BE2C (cell line): ENCODE results near the gene GADD45A.
A peak's percentile ranks its signal among the peaks of the same experiment; 100 is the strongest.

ENCODE experiments used
- DNase-seq: peaks from one replicate; pipeline ENCODE4 v3.0.0-alpha.2; 2020
- H3K27me3 ChIP-seq: fragments of 250-450 bp; sonication (Bioruptor Pico); 2 replicates; pipeline ENCODE4 v1.5.1; 2020; ENCODE audit warnings: mild to moderate bottlenecking
- H3K36me3 ChIP-seq: fragments of 250-450 bp; sonication (Bioruptor Pico); 2 replicates; pipeline ENCODE4 v1.5.1; 2020; ENCODE audit warnings: mild to moderate bottlenecking
- H3K4me1 ChIP-seq: fragments of 250-450 bp; sonication (Bioruptor Pico); 2 replicates; pipeline ENCODE4 v1.5.1; 2020
- H3K4me3 ChIP-seq: 2 replicates; pipeline ENCODE4 v1.5.1; 2011; ENCODE audit warnings: low read depth, low read length
- H3K9me3 ChIP-seq: fragments of 250-450 bp; sonication (Bioruptor Pico); 2 replicates; pipeline ENCODE4 v1.5.1; 2020
- TF ChIP-seq, protein P1 (sequence below): IDR thresholded peaks from 2 replicates; pipeline ENCODE4 v1.5.1; 2012; ENCODE audit warnings: mild to moderate bottlenecking, low read depth, low read length

The GADD45A gene

DNA sequence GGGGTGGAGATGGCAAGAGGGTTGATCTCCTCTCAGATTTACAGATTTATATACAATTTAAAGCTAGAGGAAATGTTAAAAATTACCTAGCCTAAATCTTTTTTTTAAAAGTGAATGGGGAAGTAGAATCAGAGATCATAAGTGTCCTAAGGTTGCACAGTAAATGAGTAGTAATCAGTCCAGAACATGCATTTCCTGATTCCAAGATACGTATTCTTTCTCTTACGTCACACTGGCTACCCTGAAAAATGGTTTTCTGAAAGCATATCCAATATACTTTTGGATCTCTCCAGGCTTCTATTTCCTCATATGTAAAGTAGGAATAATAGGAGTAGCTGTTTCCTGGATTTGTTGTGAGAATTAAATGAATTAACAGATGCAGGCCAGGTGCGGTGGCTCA, 11.7 kb downstream of the GADD45A start:
- no peak overlapping the region for H3K4me3 ChIP-seq
- peaks cover 11% of the 10 kb centered on the region for H3K4me1 ChIP-seq
- TF ChIP-seq, protein P1, sequence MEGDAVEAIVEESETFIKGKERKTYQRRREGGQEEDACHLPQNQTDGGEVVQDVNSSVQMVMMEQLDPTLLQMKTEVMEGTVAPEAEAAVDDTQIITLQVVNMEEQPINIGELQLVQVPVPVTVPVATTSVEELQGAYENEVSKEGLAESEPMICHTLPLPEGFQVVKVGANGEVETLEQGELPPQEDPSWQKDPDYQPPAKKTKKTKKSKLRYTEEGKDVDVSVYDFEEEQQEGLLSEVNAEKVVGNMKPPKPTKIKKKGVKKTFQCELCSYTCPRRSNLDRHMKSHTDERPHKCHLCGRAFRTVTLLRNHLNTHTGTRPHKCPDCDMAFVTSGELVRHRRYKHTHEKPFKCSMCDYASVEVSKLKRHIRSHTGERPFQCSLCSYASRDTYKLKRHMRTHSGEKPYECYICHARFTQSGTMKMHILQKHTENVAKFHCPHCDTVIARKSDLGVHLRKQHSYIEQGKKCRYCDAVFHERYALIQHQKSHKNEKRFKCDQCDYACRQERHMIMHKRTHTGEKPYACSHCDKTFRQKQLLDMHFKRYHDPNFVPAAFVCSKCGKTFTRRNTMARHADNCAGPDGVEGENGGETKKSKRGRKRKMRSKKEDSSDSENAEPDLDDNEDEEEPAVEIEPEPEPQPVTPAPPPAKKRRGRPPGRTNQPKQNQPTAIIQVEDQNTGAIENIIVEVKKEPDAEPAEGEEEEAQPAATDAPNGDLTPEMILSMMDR, result no peak
- H3K27me3 ChIP-seq, result no peaks in the 10 kb centered on the region
- no peaks in the 10 kb centered on the region for H3K36me3 ChIP-seq
- H3K9me3 ChIP-seq, result no peaks in the 10 kb centered on the region
- no peak for DNase-seq

DNA sequence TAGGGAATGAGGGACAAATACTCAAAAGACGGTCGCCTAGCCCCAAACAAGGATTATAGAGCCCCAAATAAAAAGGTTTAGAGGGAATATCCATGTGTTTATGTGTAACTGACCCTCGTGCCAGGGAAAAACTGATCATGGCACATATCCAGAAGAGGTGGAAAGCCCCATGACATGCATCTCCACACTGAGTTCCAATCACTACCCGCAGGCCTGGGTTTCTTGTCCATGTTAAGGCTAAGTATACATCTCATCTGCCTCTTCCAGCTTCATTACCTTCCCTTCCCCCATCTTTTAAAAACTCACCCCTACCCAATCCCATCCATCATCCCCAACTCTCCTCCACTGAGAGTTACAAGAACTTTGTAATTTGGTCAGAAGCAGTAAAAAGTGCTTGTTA, 15.2 kb downstream of the GADD45A start:
- TF ChIP-seq, protein P1, result no peak
- no peaks in the 10 kb centered on the region for H3K36me3 ChIP-seq
- H3K4me3 ChIP-seq, result no peak overlapping the region
- H3K4me1 ChIP-seq, result peaks cover 11% of the 10 kb centered on the region
- H3K9me3 ChIP-seq, result no peaks in the 10 kb centered on the region
- DNase-seq, result no peak
- no peaks in the 10 kb centered on the region for H3K27me3 ChIP-seq

DNA sequence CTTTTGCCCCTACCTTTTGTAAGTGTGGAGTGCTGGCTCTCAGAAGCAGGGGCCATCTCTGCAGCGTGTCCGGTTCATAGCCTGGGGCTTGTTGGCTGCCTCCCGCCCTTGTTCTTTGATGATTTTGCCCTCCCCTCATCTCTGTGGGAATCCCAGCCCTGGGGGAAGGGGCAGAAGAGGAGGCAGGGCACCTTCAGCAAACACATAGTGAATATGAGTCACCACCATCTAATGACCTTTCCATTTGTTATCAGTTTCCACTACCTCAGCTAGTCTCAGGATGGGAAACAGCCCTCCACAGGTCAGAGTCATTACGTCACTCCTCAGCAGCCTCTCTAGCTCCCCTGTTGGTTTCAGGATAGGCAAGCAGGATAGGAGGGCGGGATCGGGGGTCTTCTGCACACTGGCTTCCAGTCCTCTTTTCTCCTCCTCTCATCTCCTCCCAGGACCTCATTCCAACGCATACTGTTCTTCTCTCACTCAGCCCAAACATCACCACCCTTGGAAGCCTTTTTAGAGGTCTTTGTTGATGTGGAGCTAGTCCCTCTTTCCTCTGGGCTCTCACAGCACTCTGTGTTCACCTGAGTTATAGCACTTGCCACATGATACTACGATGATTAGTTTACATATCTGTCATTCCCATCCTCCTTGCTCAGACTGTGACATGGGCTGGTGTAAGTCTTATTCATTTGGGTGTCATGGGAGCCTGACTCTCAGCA, 15.8 kb downstream of the GADD45A start:
- Histone ChIP-seq H3K27me3 (no peaks in the 10 kb centered on the region), H3K9me3 (no peaks in the 10 kb centered on the region), H3K4me1 (peaks cover 11% of the 10 kb centered on the region), H3K36me3 (no peaks in the 10 kb centered on the region), H3K4me3 (no peak overlapping the region)
- peak; percentile 63 for DNase-seq
- TF ChIP-seq, protein P1, result peak; percentile 58

DNA sequence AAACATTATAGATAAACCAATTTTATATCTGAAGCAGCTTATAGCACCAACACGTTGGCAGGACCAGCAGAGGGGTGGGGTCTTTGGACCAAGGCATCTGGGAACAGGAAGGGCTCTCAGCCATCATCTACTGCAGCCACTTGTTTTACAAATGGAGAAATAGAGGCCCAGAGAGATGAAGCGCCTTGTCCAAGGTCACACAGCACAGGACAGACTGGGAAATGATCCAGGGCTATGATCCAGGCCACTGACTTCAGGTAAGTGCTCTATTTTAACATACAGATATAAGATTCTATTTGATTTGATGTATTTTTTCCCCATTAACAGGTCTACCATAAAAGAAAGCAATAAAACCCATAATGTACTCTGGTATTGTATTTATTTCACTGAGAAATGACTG, 16.9 kb downstream of the GADD45A start:
- Histone ChIP-seq H3K36me3 (no peaks in the 10 kb centered on the region), H3K27me3 (no peaks in the 10 kb centered on the region), H3K4me3 (no peak overlapping the region), H3K4me1 (peaks cover 11% of the 10 kb centered on the region), H3K9me3 (no peaks in the 10 kb centered on the region)
- TF ChIP-seq, protein P1, result no peak
- DNase-seq, result no peak

DNA sequence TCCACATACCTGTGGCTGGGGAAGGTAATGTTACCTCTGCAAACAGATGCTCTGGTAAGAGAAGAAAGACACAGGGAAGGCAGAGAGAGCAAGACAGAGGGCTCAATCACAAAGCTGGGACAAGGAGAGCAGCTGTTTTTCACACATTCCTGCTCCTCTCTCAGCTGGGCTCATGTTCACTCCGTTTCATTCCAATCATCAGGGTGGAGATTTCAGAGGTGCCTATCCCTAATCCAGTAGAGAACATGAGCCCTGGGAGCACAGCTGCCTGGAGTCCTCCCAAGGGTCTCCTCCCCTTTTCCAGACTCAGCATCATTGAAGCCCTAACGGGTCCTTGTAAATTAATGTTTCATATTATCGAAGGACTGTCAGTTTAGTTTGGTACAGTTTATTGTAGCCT, 19.4 kb downstream of the GADD45A start:
- H3K4me1 ChIP-seq, result peaks cover 11% of the 10 kb centered on the region
- DNase-seq, result no peak
- no peaks in the 10 kb centered on the region for H3K27me3 ChIP-seq
- H3K9me3 ChIP-seq, result no peaks in the 10 kb centered on the region
- H3K4me3 ChIP-seq, result no peak overlapping the region
- TF ChIP-seq, protein P1, result no peak
- H3K36me3 ChIP-seq, result no peaks in the 10 kb centered on the region

DNA sequence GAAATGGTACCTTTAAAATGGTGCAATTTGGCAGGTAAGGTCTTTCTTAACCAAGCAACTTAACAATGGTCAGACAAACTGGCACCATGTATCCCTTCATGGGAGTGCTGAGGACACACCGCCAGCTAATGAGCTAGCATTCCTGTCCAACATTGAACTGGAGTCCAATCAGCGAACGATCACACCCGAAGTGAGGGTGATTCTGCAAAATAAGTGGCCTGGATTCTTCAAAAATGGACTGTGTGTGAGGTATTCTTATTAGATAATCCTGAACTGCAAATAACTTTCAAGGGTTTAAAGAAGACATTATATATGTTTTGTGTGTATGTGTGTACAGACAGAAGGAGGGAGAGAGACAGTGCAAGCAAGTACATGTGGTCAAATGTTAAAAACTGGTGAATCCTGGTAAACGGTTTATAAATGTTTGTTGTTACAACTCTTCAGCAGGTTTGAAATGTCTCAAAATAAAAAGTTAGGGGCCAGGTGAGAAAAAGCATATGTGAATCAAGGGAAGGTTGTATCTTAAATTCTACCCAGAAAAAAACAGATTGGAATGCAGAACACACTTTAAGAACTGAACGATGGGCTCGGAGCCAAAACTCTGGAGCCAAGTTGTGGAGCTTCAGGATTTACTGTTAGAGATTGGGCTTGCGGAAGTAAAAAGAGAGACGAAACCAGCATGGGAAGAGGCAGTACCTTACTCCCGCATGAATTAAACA, 20.9 kb downstream of the GADD45A start:
- no peak for DNase-seq
- Histone ChIP-seq H3K9me3 (no peaks in the 10 kb centered on the region), H3K4me3 (no peak overlapping the region), H3K36me3 (no peaks in the 10 kb centered on the region), H3K27me3 (no peaks in the 10 kb centered on the region), H3K4me1 (peaks cover 5% of the 10 kb centered on the region)
- TF ChIP-seq, protein P1, result no peak
